Activated naive CD4-positive, alpha-beta T cell treated with Interleukin-2 at 50 U/mL for 16 hours (primary cell): ENCODE measurements around the gene TIMP1.

Experiments used
- DNase-seq: peaks from one replicate; pipeline ENCODE4 v3.0.0-alpha.2; 2020

The TIMP1 gene

GRCh38 chrX:47581731-47582647 lies at the start of gene TIMP1:
TIMP1 (plus strand) TSS chrX:47582436; CDS start chrX:47583416, 980 bp downstream.
- peak; percentile 84 for DNase-seq

- no peak for DNase-seq
Observed at GRCh38 chrX:47539860-47540259, 42.4 kb upstream of the TIMP1 start.

- no peak for DNase-seq
Observed at GRCh38 chrX:47540754-47541538, 41.3 kb upstream of the TIMP1 start.

- no peak for DNase-seq
Observed at GRCh38 chrX:47543496-47543895, 38.7 kb upstream of the TIMP1 start.

GRCh38 chrX:47556045-47556623 lies 26.1 kb upstream of the TIMP1 start:
- DNase-seq: peak; percentile 83

GRCh38 chrX:47558436-47558835 lies 23.8 kb upstream of the TIMP1 start:
- DNase-seq: no peak

- no peak for DNase-seq
Observed at GRCh38 chrX:47560179-47560933, 21.9 kb upstream of the TIMP1 start.

- DNase-seq: peak; percentile 95
Observed at GRCh38 chrX:47560934-47561658, 21.1 kb upstream of the TIMP1 start, which contains the start of gene ARAF. ARAF (plus strand) TSS chrX:47561205; CDS start chrX:47562968, 1,763 bp downstream.

GRCh38 chrX:47561659-47562151 lies 20.5 kb upstream of the TIMP1 start:
- no peak for DNase-seq

GRCh38 chrX:47562615-47563243 lies 19.5 kb upstream of the TIMP1 start:
- peak; percentile 35 for DNase-seq

GRCh38 chrX:47563801-47564315 lies 18.4 kb upstream of the TIMP1 start:
- peak; percentile 13 for DNase-seq

- DNase-seq: no peak
Observed at GRCh38 chrX:47564438-47565085, 17.7 kb upstream of the TIMP1 start.

GRCh38 chrX:47566841-47567240 lies 15.4 kb upstream of the TIMP1 start:
- no peak for DNase-seq

- peak; percentile 28 for DNase-seq
Observed at GRCh38 chrX:47568656-47569295, 13.5 kb upstream of the TIMP1 start.

GRCh38 chrX:47570794-47571193 lies 11.4 kb upstream of the TIMP1 start:
- no peak for DNase-seq

- DNase-seq: no peak
Observed at GRCh38 chrX:47571215-47571614, 11.0 kb upstream of the TIMP1 start.

GRCh38 chrX:47571896-47572295 lies 10.3 kb upstream of the TIMP1 start:
- DNase-seq: no peak

- no peak for DNase-seq
Observed at GRCh38 chrX:47572773-47573340, 9.4 kb upstream of the TIMP1 start.

GRCh38 chrX:47573341-47574075 lies 8.7 kb upstream of the TIMP1 start:
- no peak for DNase-seq
